Keratinocyte (primary cell): ENCODE data around the gene MIF. TPM values are rescaled to one million over a fixed set of nuclear protein-coding genes. Genes with fewer than 3 reads are reported as not detected.
A peak's percentile ranks its signal among the peaks of the same experiment; 100 is the strongest.
"Not testable (repeated sequence)": the region's sequence is repeated elsewhere in the genome, so short reads cannot be mapped to it uniquely, and the experiment has no call there.

Experiments
- DNase-seq: peaks from one replicate; pipeline ENCODE4 v3.0.0-alpha.2; 2011; ENCODE audit warnings: low read depth, missing footprints, low spot score
- FAIRE-seq: peaks from 2 replicates; lab custom pipeline; 2011; peaks lifted over from hg19 to GRCh38; lab: Jason Lieb, UNC
- H2AFZ ChIP-seq: 2 replicates; pipeline ENCODE4 v1.6.0; 2012; ENCODE audit warnings: low read length, control low read depth, inconsistent platforms; ENCODE audit not compliant: control insufficient read depth
- H3K27ac ChIP-seq: 2 replicates; pipeline ENCODE4 v1.5.1; 2011; ENCODE audit warnings: low read length; ENCODE audit not compliant: control insufficient read depth, insufficient read depth
- H3K27me3 ChIP-seq: 3 replicates; pipeline ENCODE4 v1.6.0; 2011; ENCODE audit warnings: low read length; ENCODE audit not compliant: control insufficient read depth, insufficient read depth; ENCODE audit errors: extremely low read depth
- H3K36me3 ChIP-seq, 2 experiments: 2 replicates in 1 of 2; 3 replicates in 1 of 2; pipeline ENCODE4 v1.5.1; 2011; ENCODE audit warnings: low read length in 2 of 2, mild to moderate bottlenecking in 1 of 2; ENCODE audit not compliant: control insufficient read depth in 2 of 2, insufficient read depth in 2 of 2; ENCODE audit errors: extremely low read depth in 1 of 2
- H3K4me1 ChIP-seq: 3 replicates; pipeline ENCODE4 v1.5.1; 2011; ENCODE audit warnings: low read length; ENCODE audit not compliant: control insufficient read depth, insufficient read depth; ENCODE audit errors: extremely low read depth
- H3K4me2 ChIP-seq: 3 replicates; pipeline ENCODE4 v1.6.0; 2011; ENCODE audit warnings: low read depth, low read length; ENCODE audit not compliant: control insufficient read depth, insufficient read depth; ENCODE audit errors: extremely low read depth
- H3K4me3 ChIP-seq, 3 experiments: fragments of 200-600 bp in 1 of 3; sonication (generic) in 1 of 3; 2 replicates in 2 of 3; 3 replicates in 1 of 3; pipeline ENCODE4 v1.5.1; 2011 to 2016; ENCODE audit warnings: low read length in 3 of 3, mild to moderate bottlenecking in 3 of 3, control low read depth in 2 of 3, inconsistent platforms in 1 of 3, low read depth in 1 of 3, mixed read lengths in 1 of 3, mixed run types in 1 of 3, moderate library complexity in 1 of 3; ENCODE audit not compliant: control insufficient read depth in 2 of 3, insufficient read depth in 2 of 3; ENCODE audit errors: extremely low read depth in 1 of 3
- H3K79me2 ChIP-seq: 2 replicates; pipeline ENCODE4 v1.6.0; 2012; ENCODE audit warnings: low read length; ENCODE audit not compliant: control insufficient read depth, insufficient read depth
- H3K9ac ChIP-seq: 3 replicates; pipeline ENCODE4 v1.6.0; 2011; ENCODE audit warnings: low read length; ENCODE audit not compliant: control insufficient read depth, insufficient read depth; ENCODE audit errors: extremely low read depth
- H3K9me1 ChIP-seq: 3 replicates; pipeline ENCODE4 v1.6.0; 2011; ENCODE audit warnings: low read length; ENCODE audit not compliant: control insufficient read depth, insufficient read depth; ENCODE audit errors: extremely low read depth
- H3K9me3 ChIP-seq: 2 replicates; pipeline ENCODE4 v1.5.1; 2012; ENCODE audit warnings: low read depth, low read length; ENCODE audit not compliant: control insufficient read depth
- H4K20me1 ChIP-seq: 3 replicates; pipeline ENCODE4 v1.6.0; 2011; ENCODE audit warnings: low read length; ENCODE audit not compliant: control insufficient read depth, insufficient read depth; ENCODE audit errors: extremely low read depth
- CTCF ChIP-seq, 3 experiments: IDR thresholded peaks in 1 of 3; conservative IDR thresholded peaks in 1 of 3; optimal IDR thresholded peaks in 1 of 3; 2 replicates in 2 of 3; 3 replicates in 1 of 3; pipeline versions ENCODE3 to v1.5.1; 2011; ENCODE audit warnings: low read length in 3 of 3, mild to moderate bottlenecking in 3 of 3, moderate library complexity in 2 of 3, control low read depth in 1 of 3, inconsistent platforms in 1 of 3; ENCODE audit not compliant: insufficient read depth in 2 of 3; ENCODE audit errors: extremely low read depth in 1 of 3
- EZH2 ChIP-seq: IDR thresholded peaks from one replicate; pipeline ENCODE4 v1.6.1; 2012; ENCODE audit warnings: inconsistent platforms, mild to moderate bottlenecking, low read length, moderate library complexity
- dilution Hi-C: fragments of 300-500 bp; cut with MboI; formaldehyde crosslinking; loops from one replicate; pipeline ENCODE4 v1.7.0; 2020; ENCODE audit warnings: low sequenced_read_pairs; ENCODE audit not compliant: extremely low pct_ligation_motif_present
- polyA plus RNA-seq, 5 experiments: library from polyadenylated mRNA; depleted of rRNA in 3 of 5; stranded (reverse) in 3 of 5; stranded (forward) in 1 of 5; unstranded in 1 of 5; fragments of >200 nt; gene quantifications; 1 replicate in 1 of 5; 2 replicates in 3 of 5; 3 replicates in 1 of 5; pipeline versions ENCODE4 v1.2.1 to v1.2.3, GENCODE V29; 2011 to 2012; ENCODE audit warnings: missing spikeins in 2 of 5, low read depth in 1 of 5, low replicate concordance in 1 of 5

The MIF gene
- polyA plus RNA-seq, 1 donor (not counting 4 experiments of a cell fraction or from before 2014, with no cell fraction given): 340 TPM

- H3K79me2 ChIP-seq: no peaks in the 10 kb centered on the region
- H4K20me1 ChIP-seq: no peaks in the 10 kb centered on the region
- no peaks in the 10 kb centered on the region for H3K9me1 ChIP-seq
- DNase-seq (peak; percentile 85), FAIRE-seq (peak; percentile 46)
- peaks cover 5% of the 10 kb centered on the region for H3K4me1 ChIP-seq
- no peaks in the 10 kb centered on the region for H3K36me3 ChIP-seq
- H3K27ac ChIP-seq: peak overlapping the region; percentile 85
- peak overlapping the region; percentile 91 for H2AFZ ChIP-seq
- no peak for TF ChIP-seq CTCF (optimal IDR thresholded peaks at IDR 0.05 in 1 of 3, IDR thresholded peaks at IDR 0.05 in 1 of 3, conservative IDR thresholded peaks at IDR 0.05 in 1 of 3; ENCODE audit: extremely low read depth in 1 of 3, insufficient read depth in 2 of 3, low read length in 3 of 3)
- TF ChIP-seq EZH2: no peak
- no peaks in the 10 kb centered on the region for H3K9me3 ChIP-seq
- H3K27me3 ChIP-seq: no peaks in the 10 kb centered on the region
- H3K4me3 ChIP-seq: peak overlapping the region; percentile 53 to 87 (median 81)
- H3K4me2 ChIP-seq: peak overlapping the region; percentile 96
- dilution Hi-C loops: no loop called here
- peak overlapping the region; percentile 91 for H3K9ac ChIP-seq
These were observed 19.6 kb downstream of the MIF start for GRCh38 chr22:23913661-23914353.

DNA sequence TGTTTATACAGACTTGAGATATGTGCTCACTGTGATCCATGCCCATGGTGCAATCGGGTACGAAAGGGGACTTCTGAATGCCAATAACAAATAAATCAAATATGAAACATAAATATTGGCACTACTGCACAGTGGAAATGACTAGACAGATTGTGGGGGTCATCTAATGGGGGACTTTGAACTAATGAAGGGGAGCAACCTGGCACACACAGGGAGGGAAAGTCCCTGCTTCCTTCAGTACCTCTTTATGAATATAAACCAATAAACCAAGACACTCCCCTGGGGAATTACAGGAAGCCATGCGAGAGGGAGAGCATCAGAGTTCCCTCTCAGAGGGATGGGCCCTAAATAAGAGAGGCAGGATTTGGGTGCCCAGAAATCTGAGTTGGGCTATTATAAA, 21.1 kb downstream of the MIF start:
- DNase-seq: no peak
- H3K4me1 ChIP-seq: peaks cover 11% of the 10 kb centered on the region
- no peak overlapping the region for H3K27ac ChIP-seq
- H3K36me3 ChIP-seq: no peaks in the 10 kb centered on the region
- no peak overlapping the region for H2AFZ ChIP-seq
- H3K79me2 ChIP-seq: no peaks in the 10 kb centered on the region
- H3K27me3 ChIP-seq: no peaks in the 10 kb centered on the region
- H3K9me3 ChIP-seq: no peaks in the 10 kb centered on the region
- no peak for FAIRE-seq
- no peak overlapping the region for H3K9ac ChIP-seq
- no peaks in the 10 kb centered on the region for H3K9me1 ChIP-seq
- H3K4me3 ChIP-seq: no peak overlapping the region
- TF ChIP-seq EZH2 (no peak), CTCF (optimal IDR thresholded peaks at IDR 0.05 in 1 of 3, IDR thresholded peaks at IDR 0.05 in 1 of 3, conservative IDR thresholded peaks at IDR 0.05 in 1 of 3; ENCODE audit: extremely low read depth in 1 of 3, insufficient read depth in 2 of 3, low read length in 3 of 3) (no peak)
- dilution Hi-C loops: no loop called here
- H4K20me1 ChIP-seq: no peaks in the 10 kb centered on the region
- H3K4me2 ChIP-seq: no peak overlapping the region

GRCh38 chr22:23920267-23920611, 26.1 kb downstream of the MIF start:
- H3K36me3 ChIP-seq, H3K27me3 ChIP-seq, H3K4me1 ChIP-seq, FAIRE-seq, H3K9me3 ChIP-seq, H3K9me1 ChIP-seq, H3K79me2 ChIP-seq, H4K20me1 ChIP-seq, H3K9ac ChIP-seq, H2AFZ ChIP-seq, H3K4me3 ChIP-seq, H3K4me2 ChIP-seq, dilution Hi-C loops, DNase-seq, H3K27ac ChIP-seq: not testable (repeated sequence)

DNA sequence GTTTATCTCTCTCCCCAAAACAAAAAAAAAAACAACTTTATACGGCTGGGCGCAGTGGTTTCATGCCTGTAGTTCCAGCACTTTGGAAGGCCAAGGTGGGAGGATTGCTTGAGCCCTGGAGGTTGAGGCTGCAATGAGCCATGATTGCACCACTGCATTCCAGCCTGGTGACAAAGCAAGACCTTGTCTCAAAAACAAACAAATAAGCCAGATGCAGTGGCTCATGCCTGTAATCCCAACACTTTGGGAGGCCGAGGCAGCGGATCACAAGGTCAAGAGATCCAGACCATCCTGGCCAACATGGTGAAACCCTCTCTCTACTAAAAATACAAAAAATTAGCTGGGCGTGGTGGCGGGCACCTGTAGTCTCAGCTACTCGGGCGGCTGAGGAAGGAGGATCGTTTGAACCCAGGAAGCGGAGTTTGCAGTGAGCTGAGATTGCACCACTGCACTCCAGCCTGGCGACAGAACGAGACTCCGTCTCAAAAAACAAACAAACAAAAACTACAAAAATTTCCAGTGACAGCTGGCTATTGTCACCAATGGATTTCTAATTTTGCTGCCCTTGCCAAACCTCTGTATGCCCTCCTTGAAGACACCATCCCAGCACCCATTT, 27.5 kb downstream of the MIF start:
- dilution Hi-C loops, H3K4me1 ChIP-seq, H3K4me2 ChIP-seq, H3K4me3 ChIP-seq, H4K20me1 ChIP-seq, H2AFZ ChIP-seq, H3K36me3 ChIP-seq, FAIRE-seq, DNase-seq, H3K27me3 ChIP-seq, H3K9me1 ChIP-seq, H3K79me2 ChIP-seq, H3K9ac ChIP-seq, H3K27ac ChIP-seq, H3K9me3 ChIP-seq: not testable (repeated sequence)
